ENCODE data around the gene GHITM. TPM values are rescaled to one million over a fixed set of nuclear protein-coding genes. Genes with fewer than 3 reads are reported as not detected.

The GHITM gene
- polyA plus RNA-seq, 1 of the 3 experiments (the other 2 are of a cell fraction): 113 TPM

- no peak for TF ChIP-seq ELF1 (IDR thresholded peaks at IDR 0.05)
- no peak for TF ChIP-seq TEAD4 (IDR thresholded peaks at IDR 0.05; ENCODE audit: borderline replicate concordance, insufficient read depth)
- no peak for TF ChIP-seq POLR2AphosphoS5 (IDR thresholded peaks at IDR 0.05; ENCODE audit: low read depth, low read length)
- no peak for TF ChIP-seq SIN3A (IDR thresholded peaks at IDR 0.05; ENCODE audit: borderline replicate concordance, low read depth, low read length)
- TF ChIP-seq FOXM1 (IDR thresholded peaks at IDR 0.05; ENCODE audit: low read depth): no peak
- no peak for TF ChIP-seq REST (IDR thresholded peaks at IDR 0.05; ENCODE audit: low read depth, low read length)
- TF ChIP-seq FOXJ3 (CRISPR knock-in tag; IDR thresholded peaks at IDR 0.05): no peak
- no peak for TF ChIP-seq YY1 (IDR thresholded peaks at IDR 0.05; ENCODE audit: low read depth)
- TF ChIP-seq CHD2 (IDR thresholded peaks at IDR 0.05; ENCODE audit: low read length, partially characterized antibody): no peak
- no peak for TF ChIP-seq IRF3 (IDR thresholded peaks at IDR 0.05; ENCODE audit: low read depth, low read length)
- no peak for TF ChIP-seq NRF1 (IDR thresholded peaks at IDR 0.05; ENCODE audit: low read depth, low read length)
- no peak for TF ChIP-seq FOSL2 (IDR thresholded peaks at IDR 0.05; ENCODE audit: borderline replicate concordance, low read depth)
- no peaks in the 10 kb centered on the region for H3K9me2 ChIP-seq
- H3K27me3 ChIP-seq (ENCODE audit: insufficient read depth): no peaks in the 10 kb centered on the region
- H3K27ac ChIP-seq (ENCODE audit: low read depth in 2 of 2, low read length in 1 of 2): no peak overlapping the region
- H4K20me1 ChIP-seq (ENCODE audit: insufficient read depth): no peaks in the 10 kb centered on the region
- no peaks in the 10 kb centered on the region for H3K36me3 ChIP-seq (replicated peaks in 1 of 2; ENCODE audit: control insufficient read depth in 1 of 2, insufficient read depth in 2 of 2, low read length in 1 of 2)
- H3F3A ChIP-seq (replicated peaks; ENCODE audit: insufficient read depth): no peaks in the 10 kb centered on the region
- ChIA-PET POLR2A (no interaction called here), CTCF (interaction anchor here (1.0 to 2.0 kb wide), 2 partner anchors 52 to 53 kb away, joined by 3 to 9 read pairs; no protein-coding TSS in a partner anchor)
- H3K79me2 ChIP-seq (ENCODE audit: insufficient read depth): no peaks in the 10 kb centered on the region
- H3K4me3 ChIP-seq (ENCODE audit: low read depth in 2 of 2, low read length in 1 of 2): no peak overlapping the region
- H3K9ac ChIP-seq: no peak overlapping the region
- no peak overlapping the region for H2AFZ ChIP-seq (ENCODE audit: low read depth)
- no peak for DNase-seq
- no peaks in the 10 kb centered on the region for H3K4me1 ChIP-seq (ENCODE audit: control insufficient read depth in 1 of 2, insufficient read depth in 2 of 2, low read depth in 1 of 2, low read length in 1 of 2)
- 63% methylated on average over 11 of the region's 11 CpGs for WGBS (ENCODE audit: low lambda C conversion rate)
- no peaks in the 10 kb centered on the region for H3K9me3 ChIP-seq
- no peak overlapping the region for H3K4me2 ChIP-seq
Observed at GRCh38 chr10:84201682-84202081, 62.4 kb downstream of the GHITM start.

- H3K79me2 ChIP-seq (ENCODE audit: insufficient read depth): no peaks in the 10 kb centered on the region
- H2AFZ ChIP-seq (ENCODE audit: low read depth): no peak overlapping the region
- ChIA-PET POLR2A (no interaction called here), CTCF (interaction anchor here (2.0 kb wide), 1 partner anchor 54 kb away, joined by 9 read pairs; no protein-coding TSS in a partner anchor)
- 60% methylated on average over 4 of the region's 5 CpGs for WGBS (ENCODE audit: low lambda C conversion rate)
- no peak overlapping the region for H3K4me3 ChIP-seq (ENCODE audit: low read depth in 2 of 2, low read length in 1 of 2)
- no peaks in the 10 kb centered on the region for H3F3A ChIP-seq (replicated peaks; ENCODE audit: insufficient read depth)
- no peaks in the 10 kb centered on the region for H3K4me1 ChIP-seq (ENCODE audit: control insufficient read depth in 1 of 2, insufficient read depth in 2 of 2, low read depth in 1 of 2, low read length in 1 of 2)
- no peak overlapping the region for H3K27ac ChIP-seq (ENCODE audit: low read depth in 2 of 2, low read length in 1 of 2)
- H3K27me3 ChIP-seq (ENCODE audit: insufficient read depth): no peaks in the 10 kb centered on the region
- DNase-seq: no peak
- H3K4me2 ChIP-seq: no peak overlapping the region
- H3K9me3 ChIP-seq: no peaks in the 10 kb centered on the region
- no peaks in the 10 kb centered on the region for H4K20me1 ChIP-seq (ENCODE audit: insufficient read depth)
- H3K36me3 ChIP-seq (replicated peaks in 1 of 2; ENCODE audit: control insufficient read depth in 1 of 2, insufficient read depth in 2 of 2, low read length in 1 of 2): no peaks in the 10 kb centered on the region
- H3K9me2 ChIP-seq: no peaks in the 10 kb centered on the region
- H3K9ac ChIP-seq: no peak overlapping the region
- TF ChIP-seq EZH2phosphoT487 (IDR thresholded peaks at IDR 0.05; ENCODE audit: borderline replicate concordance, low read depth) (no peak), JUND (IDR thresholded peaks at IDR 0.05) (no peak), FOXJ3 (CRISPR knock-in tag; IDR thresholded peaks at IDR 0.05) (no peak), FOXM1 (IDR thresholded peaks at IDR 0.05; ENCODE audit: low read depth) (no peak), CTCF (IDR thresholded peaks at IDR 0.05) (no peak), RAD21 (IDR thresholded peaks at IDR 0.05; ENCODE audit: low read length) (no peak)
Observed at GRCh38 chr10:84202349-84202748, 63.0 kb downstream of the GHITM start.
